Vagina (tissue), 2 donors: ENCODE results near the gene PBX2. TPM values are rescaled to one million over a fixed set of nuclear protein-coding genes. Genes with fewer than 3 reads are reported as not detected.

ENCODE experiments used
- DNase-seq, 2 donors: peaks; one replicate each; pipeline ENCODE4 v3.0.0-alpha.2; 2017; ENCODE audit errors: extremely low spot score in 2 of 2
- H3K27ac ChIP-seq: fragments of 200-600 bp; sonication (generic); one replicate; pipeline ENCODE4 v1.5.1; 2019
- H3K27me3 ChIP-seq: fragments of 200-600 bp; sonication (generic); one replicate; pipeline ENCODE4 v1.5.1; 2019
- H3K36me3 ChIP-seq, 2 donors: fragments of 200-600 bp; sonication (generic); one replicate each; pipeline ENCODE4 v1.5.1; 2017 to 2019
- H3K4me1 ChIP-seq: fragments of 200-600 bp; sonication (generic); one replicate; pipeline ENCODE4 v1.5.1; 2019
- H3K4me3 ChIP-seq, 2 donors: fragments of 200-600 bp; sonication (generic); 1 replicate in 1 of 2; 2 replicates in 1 of 2; pipeline ENCODE4 v1.5.1; 2016 to 2019
- H3K9me3 ChIP-seq: fragments of 200-600 bp; sonication (generic); one replicate; pipeline ENCODE4 v1.5.1; 2019
- POLR2A ChIP-seq, 2 donors: fragments of 450-650 bp; IDR thresholded peaks; one replicate each; pipeline ENCODE4 v1.6.1; 2017; ENCODE audit warnings: antibody characterized with exemption in 2 of 2, mild to moderate bottlenecking in 2 of 2, moderate library complexity in 2 of 2
- POLR2AphosphoS5 ChIP-seq, 2 donors: sonication (generic); formaldehyde crosslinking; IDR thresholded peaks; one replicate each; pipeline ENCODE4 v1.9.0; 2017; ENCODE audit warnings: antibody characterized with exemption in 2 of 2, mild to moderate bottlenecking in 2 of 2, low read depth in 1 of 2; ENCODE audit not compliant: insufficient read depth in 1 of 2
- intact Hi-C: fragments of 100-400 bp; cut with DNase I; formaldehyde crosslinking; loops from one replicate; pipeline ENCODE4 v1.15.1; 2023
- total RNA-seq: library from RNA; depleted of rRNA; stranded (reverse); fragments of >200 nt; gene quantifications from one replicate; pipeline ENCODE4 v1.2.3, GENCODE V29; 2016
- TF ChIP-seq, protein P1 (sequence below), 3 experiments: fragments of 450-650 bp in 2 of 3; fragments of 200-600 bp in 1 of 3; sonication (generic) in 1 of 3; IDR thresholded peaks; one replicate each; pipeline ENCODE4 v1.5.1; 2017 to 2019; ENCODE audit warnings: antibody characterized with exemption in 3 of 3, mild to moderate bottlenecking in 2 of 3, moderate library complexity in 2 of 3

The PBX2 gene
- total RNA-seq, 1 donor from 2014 or later, result 49.4 TPM

GRCh38 chr6:32166411-32167061 is 23.5 kb downstream of the PBX2 start:
- no peak for DNase-seq
- no peaks in the 10 kb centered on the region for H3K4me1 ChIP-seq
- H3K4me3 ChIP-seq, result no peak overlapping the region
- no peaks in the 10 kb centered on the region for H3K27me3 ChIP-seq
- intact Hi-C loops, result no loop called here
- TF ChIP-seq, protein P1, sequence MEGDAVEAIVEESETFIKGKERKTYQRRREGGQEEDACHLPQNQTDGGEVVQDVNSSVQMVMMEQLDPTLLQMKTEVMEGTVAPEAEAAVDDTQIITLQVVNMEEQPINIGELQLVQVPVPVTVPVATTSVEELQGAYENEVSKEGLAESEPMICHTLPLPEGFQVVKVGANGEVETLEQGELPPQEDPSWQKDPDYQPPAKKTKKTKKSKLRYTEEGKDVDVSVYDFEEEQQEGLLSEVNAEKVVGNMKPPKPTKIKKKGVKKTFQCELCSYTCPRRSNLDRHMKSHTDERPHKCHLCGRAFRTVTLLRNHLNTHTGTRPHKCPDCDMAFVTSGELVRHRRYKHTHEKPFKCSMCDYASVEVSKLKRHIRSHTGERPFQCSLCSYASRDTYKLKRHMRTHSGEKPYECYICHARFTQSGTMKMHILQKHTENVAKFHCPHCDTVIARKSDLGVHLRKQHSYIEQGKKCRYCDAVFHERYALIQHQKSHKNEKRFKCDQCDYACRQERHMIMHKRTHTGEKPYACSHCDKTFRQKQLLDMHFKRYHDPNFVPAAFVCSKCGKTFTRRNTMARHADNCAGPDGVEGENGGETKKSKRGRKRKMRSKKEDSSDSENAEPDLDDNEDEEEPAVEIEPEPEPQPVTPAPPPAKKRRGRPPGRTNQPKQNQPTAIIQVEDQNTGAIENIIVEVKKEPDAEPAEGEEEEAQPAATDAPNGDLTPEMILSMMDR (IDR thresholded peaks at IDR 0.05), result no peak
- no peak for TF ChIP-seq POLR2A (IDR thresholded peaks at IDR 0.05)
- no peak for TF ChIP-seq POLR2AphosphoS5 (IDR thresholded peaks at IDR 0.05; ENCODE audit: insufficient read depth in 1 of 2, low read depth in 1 of 2)
- no peaks in the 10 kb centered on the region for H3K9me3 ChIP-seq
- H3K36me3 ChIP-seq, result peaks cover 0 to 61% of the 10 kb centered on the region in 2 donors
- no peak overlapping the region for H3K27ac ChIP-seq

DNA sequence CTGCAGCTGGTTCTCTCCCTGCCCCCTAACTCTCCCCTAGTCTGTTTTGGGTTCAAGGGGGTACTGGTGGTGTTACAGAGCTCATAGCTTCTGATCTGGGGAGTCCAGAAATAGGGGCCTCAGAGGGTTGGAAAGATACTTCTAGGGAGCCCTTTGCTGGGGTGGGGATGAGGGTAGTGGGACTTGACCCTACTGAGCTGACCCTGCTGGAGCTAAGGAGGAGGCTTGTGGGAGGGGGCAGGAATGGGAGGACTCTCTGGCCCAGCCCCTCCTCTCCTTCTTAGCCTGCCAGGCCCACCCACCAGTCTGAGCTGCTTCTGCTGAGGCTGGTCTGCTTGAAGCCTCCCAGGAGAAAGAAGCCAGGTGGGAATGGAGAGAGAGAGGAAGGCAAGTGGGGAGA is 25.7 kb downstream of the PBX2 start, which contains the start of gene EGFL8:
Gene EGFL8 (plus strand): TSS at position 301 of the 400 bp plus-strand sequence. CDS start 1,571 bp downstream, outside the sequence.
- no peak for TF ChIP-seq POLR2A (IDR thresholded peaks at IDR 0.05)
- TF ChIP-seq, protein P1 (IDR thresholded peaks at IDR 0.05), result no peak
- TF ChIP-seq POLR2AphosphoS5 (IDR thresholded peaks at IDR 0.05; ENCODE audit: insufficient read depth in 1 of 2, low read depth in 1 of 2), result no peak
- H3K36me3 ChIP-seq, result peaks cover 0 to 52% of the 10 kb centered on the region in 2 donors

GRCh38 chr6:32163559-32164258 is 26.3 kb downstream of the PBX2 start:
- peaks cover 0 to 54% of the 10 kb centered on the region in 2 donors for H3K36me3 ChIP-seq
- DNase-seq, result no peak
- intact Hi-C loops, result no loop called here
- H3K27ac ChIP-seq, result peak overlapping the region; percentile 0
- TF ChIP-seq POLR2AphosphoS5 (IDR thresholded peaks at IDR 0.05; ENCODE audit: insufficient read depth in 1 of 2, low read depth in 1 of 2) (no peak), POLR2A (IDR thresholded peaks at IDR 0.05) (no peak)
- TF ChIP-seq, protein P1 (IDR thresholded peaks at IDR 0.05), result no peak
- no peak overlapping the region for H3K4me3 ChIP-seq
- H3K9me3 ChIP-seq, result no peaks in the 10 kb centered on the region
- no peaks in the 10 kb centered on the region for H3K4me1 ChIP-seq
- no peaks in the 10 kb centered on the region for H3K27me3 ChIP-seq

More for the DNA sequence above, 25.7 kb downstream of the PBX2 start, which contains the start of gene EGFL8:
- H3K9me3 ChIP-seq, result no peaks in the 10 kb centered on the region
- no peaks in the 10 kb centered on the region for H3K27me3 ChIP-seq
- intact Hi-C loops, result no loop called here
- no peaks in the 10 kb centered on the region for H3K4me1 ChIP-seq
- no peak for DNase-seq
- H3K27ac ChIP-seq, result peak within 1 kb of the TSS; percentile 39
- H3K4me3 ChIP-seq, result no peak within 1 kb of the TSS

GRCh38 chr6:32158052-32158451 is 31.9 kb downstream of the PBX2 start:
- H3K9me3 ChIP-seq, result no peaks in the 10 kb centered on the region
- H3K27ac ChIP-seq, result no peak overlapping the region
- no peak overlapping the region for H3K4me3 ChIP-seq
- no peak for DNase-seq
- H3K4me1 ChIP-seq, result peaks cover 22% of the 10 kb centered on the region
- no peaks in the 10 kb centered on the region for H3K27me3 ChIP-seq
- TF ChIP-seq, protein P1 (IDR thresholded peaks at IDR 0.05), result no peak
- TF ChIP-seq POLR2A (IDR thresholded peaks at IDR 0.05), result no peak
- no peak for TF ChIP-seq POLR2AphosphoS5 (IDR thresholded peaks at IDR 0.05; ENCODE audit: insufficient read depth in 1 of 2, low read depth in 1 of 2)
- peaks cover 0 to 50% of the 10 kb centered on the region in 2 donors for H3K36me3 ChIP-seq
- intact Hi-C loops, result no loop called here

GRCh38 chr6:32156891-32157290 is 33.1 kb downstream of the PBX2 start:
- no peak overlapping the region for H3K27ac ChIP-seq
- DNase-seq, result no peak
- H3K27me3 ChIP-seq, result no peaks in the 10 kb centered on the region
- H3K4me1 ChIP-seq, result peaks cover 33% of the 10 kb centered on the region
- H3K36me3 ChIP-seq, result peaks cover 0 to 44% of the 10 kb centered on the region in 2 donors
- TF ChIP-seq POLR2A (IDR thresholded peaks at IDR 0.05), result no peak
- no peak for TF ChIP-seq POLR2AphosphoS5 (IDR thresholded peaks at IDR 0.05; ENCODE audit: insufficient read depth in 1 of 2, low read depth in 1 of 2)
- intact Hi-C loops, result no loop called here
- H3K4me3 ChIP-seq, result no peak overlapping the region
- H3K9me3 ChIP-seq, result no peaks in the 10 kb centered on the region
